SK-N-SH (cell line): ENCODE results near the gene IGFL1. TPM values are rescaled to one million over a fixed set of nuclear protein-coding genes. Genes with fewer than 3 reads are reported as not detected.
A peak's percentile ranks its signal among the peaks of the same experiment; 100 is the strongest.

Experiments used
- CTCF ChIA-PET: fragments of 300-600, 350-600 bp; formaldehyde crosslinking; extraction: SDS; loops from one replicate; lab custom pipeline; 2021; lab: Yijun Ruan, JAX
- POLR2A ChIA-PET: fragments of 350-600 bp; sonication (Branson Sonifier 250); formaldehyde crosslinking; extraction: SDS; loops from one replicate; lab custom pipeline; 2020; ENCODE audit warnings: antibody characterized with exemption, inconsistent platforms; lab: Yijun Ruan, JAX
- DNase-seq: peaks from one replicate; pipeline ENCODE4 v3.0.0; 2012
- H2AFZ ChIP-seq: fragments of 200-600 bp; sonication (generic); 2 replicates; pipeline ENCODE4 v1.8.1; 2016; ENCODE audit warnings: antibody characterized with exemption, mild to moderate bottlenecking, low read depth
- H3F3A ChIP-seq: fragments of 200-600 bp; sonication (generic); replicated peaks from 2 replicates; pipeline ENCODE3; 2016; ENCODE audit warnings: antibody characterized with exemption, mild to moderate bottlenecking; ENCODE audit not compliant: insufficient read depth
- H3K27ac ChIP-seq, 2 experiments: fragments of 200-500 bp in 1 of 2; fragments of 200-600 bp in 1 of 2; sonication (Bioruptor generic) in 1 of 2; sonication (generic), shearing (Covaris generic) in 1 of 2; 2 replicates each; pipeline versions ENCODE4 v1.5.1 to v1.6.1; 2014 to 2016; ENCODE audit warnings: low read depth in 2 of 2, inconsistent platforms in 1 of 2, low read length in 1 of 2, mild to moderate bottlenecking in 1 of 2, mixed read lengths in 1 of 2
- H3K27me3 ChIP-seq: fragments of 200-600 bp; sonication (generic), shearing (Covaris generic); 2 replicates; pipeline ENCODE4 v1.6.1; 2016; ENCODE audit warnings: mixed run types; ENCODE audit not compliant: insufficient read depth
- H3K36me3 ChIP-seq, 2 experiments: fragments of 200-500 bp in 1 of 2; fragments of 200-600 bp in 1 of 2; sonication (Bioruptor generic) in 1 of 2; sonication (generic) in 1 of 2; replicated peaks in 1 of 2; 2 replicates each; pipeline versions ENCODE3 to v1.5.1; 2014 to 2016; ENCODE audit warnings: low read length in 1 of 2, mild to moderate bottlenecking in 1 of 2; ENCODE audit not compliant: insufficient read depth in 2 of 2, control insufficient read depth in 1 of 2
- H3K4me1 ChIP-seq, 2 experiments: fragments of 200-500 bp in 1 of 2; fragments of 200-600 bp in 1 of 2; sonication (Bioruptor generic) in 1 of 2; sonication (generic), shearing (Covaris generic) in 1 of 2; 2 replicates each; pipeline versions ENCODE4 v1.5.1 to v1.6.1; 2014 to 2016; ENCODE audit warnings: low read depth in 1 of 2, low read length in 1 of 2, mixed run types in 1 of 2; ENCODE audit not compliant: insufficient read depth in 2 of 2, control insufficient read depth in 1 of 2
- H3K4me2 ChIP-seq: fragments of 200-600 bp; sonication (generic), shearing (Covaris generic); 2 replicates; pipeline ENCODE4 v1.6.1; 2017; ENCODE audit warnings: mixed run types
- H3K4me3 ChIP-seq, 2 experiments: fragments of 200-500 bp in 1 of 2; fragments of 200-600 bp in 1 of 2; sonication (Bioruptor generic) in 1 of 2; sonication (generic), shearing (Covaris generic) in 1 of 2; 2 replicates each; pipeline versions ENCODE4 v1.5.1 to v1.8.1; 2014 to 2016; ENCODE audit warnings: low read depth in 2 of 2, inconsistent platforms in 1 of 2, low read length in 1 of 2, mild to moderate bottlenecking in 1 of 2, mixed read lengths in 1 of 2, moderate library complexity in 1 of 2
- H3K79me2 ChIP-seq: fragments of 200-600 bp; sonication (generic); 2 replicates; pipeline ENCODE4 v1.8.1; 2017; ENCODE audit warnings: mild to moderate bottlenecking; ENCODE audit not compliant: insufficient read depth
- H3K9ac ChIP-seq: fragments of 200-600 bp; sonication (generic); 2 replicates; pipeline ENCODE4 v1.6.1; 2017; ENCODE audit warnings: mixed run types
- H3K9me2 ChIP-seq: fragments of 200-600 bp; sonication (generic); 2 replicates; pipeline ENCODE4 v1.6.1; 2017; ENCODE audit warnings: mixed run types
- H3K9me3 ChIP-seq: fragments of 200-600 bp; sonication (generic); 2 replicates; pipeline ENCODE4 v1.6.1; 2017; ENCODE audit warnings: mixed run types, mild to moderate bottlenecking, moderate library complexity
- H4K20me1 ChIP-seq: fragments of 200-600 bp; sonication (generic); 2 replicates; pipeline ENCODE4 v1.6.1; 2017; ENCODE audit warnings: mild to moderate bottlenecking, mixed run types; ENCODE audit not compliant: insufficient read depth
- EZH2phosphoT487 ChIP-seq: fragments of 200-600 bp; sonication (generic); IDR thresholded peaks from 2 replicates; pipeline ENCODE4 v1.6.1; 2017; ENCODE audit warnings: low read depth, mixed run types, mild to moderate bottlenecking, antibody characterized with exemption, moderate library complexity, borderline replicate concordance
- FOXJ3 ChIP-seq: sonication (generic); formaldehyde crosslinking; IDR thresholded peaks from 2 replicates; pipeline ENCODE4 v1.5.1; 2020; ENCODE audit warnings: mild to moderate bottlenecking, missing genetic modification reagents
- GATA2 ChIP-seq: sonication (generic); formaldehyde crosslinking; IDR thresholded peaks from 2 replicates; pipeline ENCODE4 v1.5.0; 2020; ENCODE audit warnings: mild to moderate bottlenecking, missing genetic modification reagents
- POLR2AphosphoS5 ChIP-seq: IDR thresholded peaks from 2 replicates; pipeline ENCODE4 v1.6.1; 2012; ENCODE audit warnings: low read depth, low read length
- TCF12 ChIP-seq: IDR thresholded peaks from 2 replicates; pipeline ENCODE4 v1.4.0; 2012
- TEAD4 ChIP-seq: IDR thresholded peaks from 2 replicates; pipeline ENCODE4 v1.4.0; 2012; ENCODE audit warnings: mild to moderate bottlenecking, borderline replicate concordance; ENCODE audit not compliant: insufficient read depth
- USF1 ChIP-seq: IDR thresholded peaks from 2 replicates; pipeline ENCODE4 v1.4.0; 2012; ENCODE audit warnings: low read depth, borderline replicate concordance
- WGBS: methylation state at CpG from one replicate; pipeline ENCODE4 v1.1.6; 2017; ENCODE audit warnings: low lambda C conversion rate; 5-methylcytosine and 5-hydroxymethylcytosine counted together
- polyA plus RNA-seq, 3 experiments: library from polyadenylated mRNA; depleted of rRNA; stranded (reverse); fragments of >200 nt; gene quantifications; 2 replicates each; pipeline ENCODE4 v1.2.3, GENCODE V29; 2012

The IGFL1 gene
- polyA plus RNA-seq, 1 of the 3 experiments (the other 2 are of a cell fraction): not detected

GRCh38 chr19:46186101-46186716 lies 43.3 kb upstream of the IGFL1 start:
- DNase-seq: peak; percentile 66
- peak overlapping the region; percentile 71; the same call in 1 of the 2 replicates for H3K9ac ChIP-seq
- peaks cover 39% of the 10 kb centered on the region for H3F3A ChIP-seq
- H4K20me1 ChIP-seq: no peaks in the 10 kb centered on the region
- CTCF ChIA-PET: interaction anchor here (0.8 to 2.2 kb wide), 5 partner anchors 10 to 158 kb away, joined by 3 to 12 read pairs (median 6); no protein-coding TSS in a partner anchor
- H3K9me3 ChIP-seq: no peaks in the 10 kb centered on the region
- H3K4me1 ChIP-seq: peaks cover 5 to 20% of the 10 kb centered on the region in 2 experiments; a peak in 2 of 4 replicates
- H3K4me3 ChIP-seq: no peak overlapping the region
- H3K27ac ChIP-seq: peak overlapping the region in 1 of 2 experiments; percentile 96; a peak in 2 of 4 replicates
- peak overlapping the region; percentile 69 for H2AFZ ChIP-seq
- H3K4me2 ChIP-seq: no peak overlapping the region
- H3K79me2 ChIP-seq: no peaks in the 10 kb centered on the region
- no peaks in the 10 kb centered on the region; the same call in 1 of the 2 replicates for H3K27me3 ChIP-seq
- no peaks in the 10 kb centered on the region for H3K9me2 ChIP-seq
- 28% methylated on average over 7 of the region's 20 CpGs for WGBS
- no peaks in the 10 kb centered on the region for H3K36me3 ChIP-seq
- POLR2A ChIA-PET: no interaction called here
- TF ChIP-seq POLR2AphosphoS5: no peak
- no peak for TF ChIP-seq TEAD4
- TF ChIP-seq GATA2 (CRISPR knock-in tag): peak; percentile 64; the same call in 1 of the 2 replicates

- POLR2A ChIA-PET: no interaction called here
- Histone ChIP-seq H3K79me2 (no peaks in the 10 kb centered on the region), H3K9me3 (no peaks in the 10 kb centered on the region), H3K9me2 (no peaks in the 10 kb centered on the region), H3K9ac (no peak overlapping the region), H2AFZ (peak overlapping the region; percentile 69), H3K4me1 (peaks cover 5 to 15% of the 10 kb centered on the region in 2 experiments; a peak in 2 of 4 replicates), H3K4me3 (no peak overlapping the region), H3K4me2 (no peak overlapping the region), H3K27ac (peak overlapping the region in 1 of 2 experiments; percentile 96; a peak in 2 of 4 replicates), H3K27me3 (no peaks in the 10 kb centered on the region; the same call in 1 of the 2 replicates), H3F3A (peaks cover 34% of the 10 kb centered on the region), H4K20me1 (no peaks in the 10 kb centered on the region), H3K36me3 (no peaks in the 10 kb centered on the region)
- TF ChIP-seq USF1: no peak
- TF ChIP-seq FOXJ3: no peak
- no peak for TF ChIP-seq EZH2phosphoT487
- no peak for TF ChIP-seq GATA2 (CRISPR knock-in tag)
- no peak for TF ChIP-seq TCF12
- no peak for DNase-seq
- CTCF ChIA-PET: interaction anchor here (0.8 to 2.2 kb wide), 4 partner anchors 10 to 109 kb away, joined by 3 to 6 read pairs (median 6); no protein-coding TSS in a partner anchor
- WGBS: 37% methylated on average over 5 of the region's 5 CpGs
These were observed 42.8 kb upstream of the IGFL1 start for GRCh38 chr19:46186717-46187101.
